HepG2 (cell line): Measurements from ENCODE around the gene HOXC12.

ENCODE experiments used
- RBM39 ChIP-seq: fragments of 200-400 bp; formaldehyde crosslinking; IDR thresholded peaks from one replicate; pipeline ENCODE4 v1.6.1; 2018; ENCODE audit warnings: antibody characterized with exemption, mild to moderate bottlenecking, low read depth, low read length; ENCODE audit not compliant: poor library complexity, severe bottlenecking
- ZNF510 ChIP-seq: sonication (generic); formaldehyde crosslinking; IDR thresholded peaks from 2 replicates; pipeline ENCODE4 v1.4.0; 2020; ENCODE audit warnings: low read depth, mild to moderate bottlenecking, missing genetic modification reagents

DNA sequence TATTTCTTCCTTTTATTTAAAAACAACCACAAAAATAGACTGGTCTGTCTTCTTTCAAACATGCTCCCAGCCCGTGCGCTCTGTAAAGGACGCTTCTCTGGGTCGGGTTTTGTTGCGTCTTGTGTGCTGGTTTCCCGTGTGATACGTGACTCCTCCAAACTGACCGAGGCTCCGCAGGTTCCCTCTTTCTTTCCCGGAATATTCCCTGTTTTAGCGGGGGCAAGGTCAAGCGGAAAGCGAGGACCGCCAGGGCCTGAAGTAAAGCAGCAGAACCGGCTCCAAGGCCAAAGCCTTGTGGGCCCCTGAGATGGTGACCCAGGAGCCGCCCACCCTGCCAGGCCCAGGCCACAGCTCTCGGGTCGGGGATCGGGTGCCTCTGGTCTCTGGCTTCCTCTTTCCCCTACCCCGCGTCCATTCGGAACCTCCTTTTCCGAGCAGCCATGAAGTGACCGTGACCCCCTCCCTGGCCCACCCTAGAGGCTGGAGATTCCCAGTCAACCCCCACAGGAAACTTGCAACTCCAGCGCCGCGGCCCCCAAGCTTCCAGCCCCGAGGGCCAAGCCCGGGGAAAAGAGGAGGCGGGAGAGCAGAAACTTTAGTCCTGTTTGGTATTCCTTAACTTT is 29.4 kb downstream of the HOXC12 start:
- TF ChIP-seq RBM39 (no peak), ZNF510 (CRISPR knock-in tag) (no peak)
